ENCODE measurements around the gene CDKAL1.

CDKAL1 gene

GRCh38 chr6:21131406-21131805 lies 597.1 kb downstream of the CDKAL1 start:
- DNase-seq: no peak

- no peak for DNase-seq
Observed at GRCh38 chr6:21132446-21132845, 598.2 kb downstream of the CDKAL1 start.

- DNase-seq: no peak
Observed at GRCh38 chr6:21132856-21133838, 598.9 kb downstream of the CDKAL1 start.

DNA sequence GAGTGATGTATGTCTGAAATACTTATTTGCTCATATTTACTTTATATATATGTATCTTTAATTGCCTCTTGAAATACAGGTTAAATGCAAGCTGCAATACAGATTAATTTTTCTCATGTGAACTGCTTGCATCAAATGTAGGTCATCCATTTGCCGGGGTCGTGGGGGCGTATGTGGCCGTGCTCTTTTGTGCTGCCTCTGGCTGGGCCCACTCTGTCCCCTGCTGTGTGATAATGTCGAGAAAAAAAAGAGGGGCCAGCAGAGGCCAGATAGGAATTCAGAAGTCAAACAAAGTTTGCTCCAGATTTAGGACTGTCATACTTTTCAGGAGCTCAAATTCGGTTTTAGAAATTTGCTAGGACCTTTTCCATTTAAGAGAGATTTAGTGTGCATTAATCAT lies 599.6 kb downstream of the CDKAL1 start:
- no peak for DNase-seq

- no peak for DNase-seq
Observed at GRCh38 chr6:21134356-21134755, 600.1 kb downstream of the CDKAL1 start.

GRCh38 chr6:21135484-21136013 lies 601.3 kb downstream of the CDKAL1 start:
- DNase-seq: no peak

DNA sequence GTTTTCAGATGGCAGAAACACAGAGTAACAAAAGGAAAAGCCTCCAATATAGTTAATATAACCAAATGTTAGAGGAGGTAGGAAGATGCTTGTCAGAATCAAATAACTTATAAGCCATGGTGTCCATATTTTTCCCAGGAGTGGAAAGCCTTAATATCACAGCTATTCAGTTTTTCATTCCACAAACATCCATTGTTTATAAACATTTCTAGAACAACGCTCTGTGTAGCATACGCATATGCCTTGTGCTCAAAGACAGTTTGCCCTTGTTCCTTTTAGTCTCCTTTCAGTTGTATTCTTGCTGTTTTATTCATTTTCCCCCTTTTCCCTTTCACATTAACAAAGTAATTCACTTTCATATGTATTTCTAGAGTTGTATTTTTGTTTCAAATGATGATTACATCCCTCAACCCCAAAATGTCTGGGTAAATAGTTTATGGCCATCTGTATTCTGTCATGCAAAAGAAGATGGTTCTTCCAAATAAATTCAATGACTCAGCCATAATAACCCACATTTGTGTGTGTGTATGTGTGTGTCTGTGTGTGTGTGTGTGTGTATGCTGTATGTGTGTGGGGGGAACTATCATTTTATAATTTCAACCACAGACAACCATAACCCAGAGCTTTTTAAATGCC lies 603.6 kb downstream of the CDKAL1 start:
- DNase-seq: no peak

DNA sequence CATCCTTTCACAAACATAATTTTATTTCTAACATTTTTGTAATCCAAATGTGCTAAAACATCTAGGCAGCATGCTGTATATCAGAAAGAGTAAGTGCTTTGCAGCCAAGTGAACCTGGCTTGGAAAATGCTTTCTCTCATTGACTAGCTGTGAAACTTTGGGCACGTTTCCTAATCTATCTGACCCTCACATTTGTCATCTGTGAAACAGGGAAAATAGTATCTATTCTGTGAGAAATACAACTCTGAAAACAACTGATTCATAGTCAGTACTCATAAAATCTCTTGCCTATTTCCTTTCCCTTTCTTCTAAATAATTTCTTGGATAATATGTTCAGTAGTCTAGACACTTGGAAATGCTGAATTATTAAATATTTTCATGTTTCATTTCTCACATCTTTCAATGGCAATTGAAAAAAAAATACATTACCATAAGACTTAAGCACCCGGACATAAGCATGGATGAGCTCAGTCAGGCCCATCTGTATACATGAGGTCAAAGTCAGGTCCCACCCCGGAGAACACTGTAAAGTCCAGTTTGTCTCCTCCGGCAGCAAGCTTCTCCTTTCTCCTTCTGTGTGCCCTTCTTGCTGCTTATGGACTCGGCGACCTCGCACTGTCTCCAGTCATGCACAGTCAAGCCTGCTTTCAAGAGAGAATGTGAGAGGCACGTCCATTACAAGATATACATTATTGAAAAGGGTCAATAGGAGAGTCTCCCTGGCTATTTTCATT lies 604.2 kb downstream of the CDKAL1 start:
- DNase-seq: no peak

DNA sequence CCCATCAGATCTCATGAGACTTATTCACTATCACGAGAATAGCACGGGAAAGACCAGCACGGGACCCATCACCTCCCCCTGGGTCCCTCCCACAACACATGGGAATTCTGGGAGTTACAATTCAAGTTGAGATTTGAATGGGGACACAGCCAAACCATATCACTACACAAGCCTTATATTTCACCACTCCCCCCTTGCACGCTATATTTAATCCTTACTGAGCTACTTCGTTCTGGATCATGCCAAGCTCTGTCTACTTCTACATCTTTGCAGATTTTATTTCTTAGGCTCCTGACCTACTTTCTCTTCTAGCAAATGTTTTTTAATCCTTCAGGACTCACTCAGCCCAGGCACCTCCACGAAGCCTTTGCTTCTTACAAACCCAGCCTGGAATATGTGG lies 606.7 kb downstream of the CDKAL1 start:
- DNase-seq: no peak

GRCh38 chr6:21141616-21142303 lies 607.5 kb downstream of the CDKAL1 start:
- DNase-seq: no peak

- DNase-seq: no peak
Observed at GRCh38 chr6:21142741-21143140, 608.5 kb downstream of the CDKAL1 start.

DNA sequence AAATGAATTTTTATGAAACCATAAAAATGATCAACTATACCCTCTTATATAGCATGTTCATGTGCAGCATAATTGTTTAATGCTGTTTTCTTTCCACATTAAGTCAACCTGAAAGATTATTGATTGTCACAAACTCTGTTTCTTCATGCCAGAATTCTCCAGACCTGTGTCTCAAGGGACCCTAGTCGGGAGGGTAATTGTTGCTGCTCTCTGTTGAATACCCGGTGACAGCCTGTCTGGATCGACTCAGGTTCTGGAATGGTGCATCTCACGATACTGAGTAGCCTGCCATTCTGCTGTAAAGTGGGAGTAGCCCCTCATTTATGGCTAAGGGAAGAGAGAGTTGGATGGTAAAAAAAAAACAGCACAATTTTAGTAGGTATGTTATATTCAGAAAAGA lies 609.4 kb downstream of the CDKAL1 start:
- no peak for DNase-seq

DNA sequence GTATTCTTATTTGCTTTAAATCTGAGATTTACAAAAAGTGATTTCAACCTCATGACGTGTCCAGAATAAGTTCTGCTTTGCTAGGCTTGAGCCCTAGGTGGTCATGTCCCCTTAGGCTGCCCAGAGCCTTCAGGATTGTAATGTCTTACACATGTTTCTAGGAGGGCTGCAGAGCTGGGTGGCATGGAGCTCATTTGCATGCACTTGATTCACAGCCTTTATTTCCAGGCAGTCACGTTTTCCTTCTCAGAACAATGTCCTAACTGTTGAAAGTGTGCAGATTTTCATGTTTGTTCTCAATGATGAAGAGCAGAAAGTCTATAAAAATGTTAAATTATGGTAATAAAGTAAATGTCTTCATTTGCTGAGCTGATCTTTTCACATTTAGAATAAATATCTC lies 610.7 kb downstream of the CDKAL1 start:
- DNase-seq: no peak

DNA sequence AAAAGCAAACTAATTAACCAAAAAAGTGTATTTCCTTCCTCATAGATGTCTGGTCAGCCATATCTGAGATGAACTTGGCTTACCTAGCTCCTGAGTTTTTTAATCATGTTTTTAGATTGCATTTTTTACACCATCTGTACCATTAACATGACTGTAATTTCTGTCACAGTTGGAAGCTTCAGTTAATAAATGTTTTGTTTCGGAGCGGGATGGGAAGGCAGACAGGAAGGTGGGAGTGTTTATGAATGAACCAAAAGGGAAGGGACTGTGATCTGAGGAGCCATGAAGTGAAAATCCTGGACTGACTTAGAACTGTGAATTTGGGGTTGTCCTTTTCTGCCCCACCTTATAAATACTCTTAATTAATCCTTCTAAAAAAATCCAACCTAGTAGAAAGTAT lies 613.7 kb downstream of the CDKAL1 start:
- DNase-seq: no peak

DNA sequence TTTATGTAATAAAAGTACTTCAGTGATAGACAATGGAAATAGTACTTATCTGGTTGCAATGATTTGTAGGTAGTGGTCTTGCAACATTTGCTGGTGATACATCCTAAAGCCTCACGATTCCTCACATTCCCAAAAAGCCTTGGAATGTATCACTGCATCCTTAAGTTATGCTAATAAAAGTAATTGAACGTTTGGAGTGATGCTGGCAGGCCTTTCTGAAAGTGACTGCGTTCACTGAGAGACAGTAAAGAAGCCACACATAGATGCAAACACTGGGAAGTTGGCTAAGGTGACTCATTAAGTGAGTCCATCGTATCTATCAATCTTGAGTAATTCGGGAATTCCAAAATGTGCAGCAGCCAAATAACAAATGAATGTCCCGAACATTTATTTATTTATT lies 615.2 kb downstream of the CDKAL1 start:
- DNase-seq: no peak

- DNase-seq: no peak
Observed at GRCh38 chr6:21150667-21151066, 616.4 kb downstream of the CDKAL1 start.

- no peak for DNase-seq
Observed at GRCh38 chr6:21151119-21151518, 616.9 kb downstream of the CDKAL1 start.

DNA sequence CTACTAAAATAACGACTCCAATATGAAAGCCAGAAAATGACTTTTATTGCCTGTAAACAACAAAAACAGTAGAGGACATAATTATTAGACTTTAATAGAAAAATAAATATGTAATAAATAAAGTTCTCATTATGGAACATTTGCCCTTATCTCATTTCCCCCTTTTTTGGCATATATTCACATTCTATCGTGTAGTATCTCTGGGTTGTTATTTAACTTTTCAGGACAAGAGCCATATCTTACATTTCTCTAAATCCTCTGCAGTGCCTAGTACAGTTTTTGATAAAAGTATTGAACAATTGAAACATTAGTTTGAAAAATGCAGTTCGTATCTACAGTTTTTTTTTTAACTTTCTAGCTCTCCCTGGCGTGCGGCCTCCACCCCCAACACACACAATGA lies 617.3 kb downstream of the CDKAL1 start:
- no peak for DNase-seq

DNA sequence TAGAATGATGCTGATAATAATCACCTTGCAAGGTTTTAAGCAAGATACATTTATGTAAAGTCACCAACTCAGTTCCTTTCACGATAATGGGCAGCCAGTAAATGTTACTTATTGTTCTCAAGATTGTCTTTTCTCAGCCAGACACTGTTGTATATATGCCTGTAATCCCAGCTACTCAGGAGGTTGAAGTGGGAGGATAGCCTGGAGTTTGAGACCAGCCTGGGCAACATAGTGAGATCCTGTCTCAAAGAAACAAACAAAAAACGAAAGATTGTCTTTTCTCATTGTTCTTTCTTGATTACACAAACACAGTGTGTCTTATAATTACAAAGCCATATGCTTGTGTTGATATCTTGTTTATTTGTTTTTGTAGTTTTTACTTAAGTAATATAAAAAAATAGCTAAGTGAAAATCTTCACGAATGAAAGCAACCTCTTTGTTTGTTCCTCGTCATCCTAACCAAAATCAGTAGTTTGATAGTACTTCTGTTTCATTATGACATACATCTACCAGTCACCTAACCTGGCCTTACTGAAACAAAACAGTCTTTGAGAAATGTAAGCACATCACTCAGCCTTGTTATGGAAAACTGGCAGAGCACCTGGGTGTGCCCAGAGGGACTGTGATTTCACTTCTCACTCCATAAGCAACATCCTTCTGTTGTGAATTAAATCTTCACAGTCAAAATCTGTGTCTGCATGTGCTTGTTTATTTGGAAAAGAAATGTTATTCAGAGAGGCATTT lies 623.1 kb downstream of the CDKAL1 start:
- no peak for DNase-seq

DNA sequence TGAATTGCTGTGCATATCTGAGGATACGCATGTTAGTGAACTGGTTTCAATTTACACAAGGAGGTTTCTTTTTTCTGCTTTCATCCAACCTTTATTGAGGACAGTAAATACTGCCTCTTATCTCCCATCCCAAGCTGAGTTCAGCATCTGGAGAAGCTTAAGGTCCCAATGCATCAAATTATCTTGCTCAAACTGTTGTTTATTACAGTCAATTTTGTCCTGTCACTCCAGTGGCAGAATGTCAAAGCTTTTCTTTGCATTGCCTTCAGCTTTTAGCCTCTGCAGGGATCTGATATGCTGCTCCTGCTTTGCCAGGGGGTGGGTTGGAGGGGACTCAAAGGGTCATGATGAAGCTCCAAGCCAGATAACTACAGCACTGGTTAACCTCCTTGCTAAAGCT lies 623.9 kb downstream of the CDKAL1 start:
- no peak for DNase-seq

DNA sequence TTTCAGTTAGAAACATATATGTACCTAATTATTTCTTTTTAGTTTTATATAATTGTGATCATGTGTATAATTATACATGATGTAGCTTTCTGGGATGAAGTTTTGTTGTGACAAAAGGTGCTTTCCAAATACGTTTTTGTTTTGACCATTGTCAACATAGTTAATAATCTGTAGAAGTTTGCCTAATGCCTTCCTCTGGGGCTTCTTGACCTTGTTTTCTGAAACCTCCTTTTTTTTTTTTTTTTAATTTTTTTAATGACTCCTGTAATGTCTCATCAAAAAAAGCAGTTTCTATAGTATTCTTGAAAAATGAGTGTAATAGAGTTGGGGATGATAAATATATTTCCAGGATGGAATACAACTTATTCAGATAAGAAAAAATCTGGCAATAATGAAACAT lies 624.6 kb downstream of the CDKAL1 start:
- DNase-seq: no peak

DNA sequence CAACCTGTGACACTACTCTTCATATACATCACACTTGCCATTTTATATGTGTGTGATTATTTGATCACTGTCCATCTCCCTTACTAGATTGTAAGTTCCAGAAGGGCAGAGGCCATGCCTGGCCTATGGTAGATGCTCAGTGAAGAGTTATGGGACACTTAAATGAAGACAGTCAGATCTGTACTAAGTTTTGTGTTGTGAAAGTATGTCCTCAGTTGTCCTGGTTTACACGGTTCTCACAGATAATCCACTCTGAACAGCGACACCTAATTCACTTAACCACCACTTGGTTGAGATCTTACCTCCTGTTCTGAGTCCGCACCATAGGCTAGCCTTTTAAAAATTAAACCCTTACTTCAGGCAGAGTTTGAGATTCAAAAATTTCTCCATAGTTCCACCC lies 625.2 kb downstream of the CDKAL1 start:
- DNase-seq: no peak
